Fibroblast of skin of abdomen (primary cell): ENCODE measurements around the gene EPX.

ENCODE experiments used
- DNase-seq: peaks from one replicate; pipeline ENCODE4 v3.0.0-alpha.2; 2013

Gene EPX

GRCh38 chr17:58228679-58229078 lies 36.2 kb downstream of the EPX start:
- no peak for DNase-seq

DNA sequence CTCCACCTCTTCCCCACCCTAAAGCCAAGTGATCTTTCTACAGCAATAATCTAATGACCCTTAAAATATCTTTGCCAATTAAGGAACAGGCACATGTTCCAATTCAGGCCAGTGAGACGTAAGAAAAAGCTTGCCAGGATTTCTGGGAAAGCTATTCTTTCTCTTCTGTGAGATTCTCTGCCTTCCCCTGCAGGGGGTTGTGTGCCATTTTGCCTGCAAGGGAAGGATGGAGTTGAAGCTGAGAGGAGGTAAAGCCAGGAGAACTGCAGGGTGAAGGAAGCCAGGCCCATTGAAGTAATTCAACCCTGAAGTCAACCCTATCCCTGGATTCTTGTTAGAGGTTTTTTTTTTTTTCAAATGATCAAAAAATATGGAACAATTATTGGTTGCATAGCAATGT lies 36.9 kb downstream of the EPX start:
- DNase-seq = no peak

- DNase-seq = no peak
These were observed 37.4 kb downstream of the EPX start for GRCh38 chr17:58229881-58230280.

DNA sequence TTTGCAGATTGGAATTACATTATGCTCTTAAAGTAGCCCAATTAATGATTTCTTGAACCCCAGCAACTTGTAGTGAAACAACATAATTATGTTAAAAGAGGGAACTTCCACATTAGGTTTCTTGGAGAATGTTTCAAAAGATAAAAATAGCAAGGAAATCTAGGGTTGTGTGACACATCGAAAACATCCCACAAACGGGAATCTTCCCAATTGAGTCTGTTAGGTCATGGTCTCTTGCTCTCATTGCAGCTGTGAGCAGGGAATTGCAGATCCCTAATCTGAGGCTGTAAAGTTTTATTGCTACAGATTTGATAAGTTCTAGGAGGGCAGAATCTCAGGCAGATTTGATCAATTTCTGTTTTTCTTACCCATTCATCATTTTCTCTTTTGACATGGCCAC lies 39.1 kb downstream of the EPX start:
- peak; percentile 58 for DNase-seq

GRCh38 chr17:58232707-58233156 lies 40.2 kb downstream of the EPX start:
- DNase-seq = peak; percentile 80

DNA sequence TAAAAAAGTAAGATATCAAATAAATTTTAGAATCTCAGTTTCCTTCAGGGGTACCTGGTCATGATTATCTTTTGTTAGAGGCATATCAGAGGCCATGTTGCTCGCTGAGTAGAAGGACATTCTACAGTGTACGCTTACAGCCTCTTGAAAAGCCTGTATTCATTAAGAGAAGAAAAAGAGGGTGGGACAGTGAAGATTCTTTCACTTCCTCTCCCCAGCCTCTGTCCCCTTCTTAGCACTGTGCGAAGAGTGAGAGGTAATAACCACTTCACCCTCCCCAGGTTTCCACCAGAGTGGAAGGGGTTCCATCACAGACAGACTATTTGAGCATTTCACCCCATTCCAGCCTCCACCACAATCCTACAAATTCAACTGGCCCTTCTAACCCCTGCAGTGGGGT lies 41.0 kb downstream of the EPX start:
- DNase-seq = no peak

- DNase-seq = no peak
These were observed 42.0 kb downstream of the EPX start for GRCh38 chr17:58234512-58234911.

- DNase-seq = no peak
These were observed 43.3 kb downstream of the EPX start for GRCh38 chr17:58235821-58236220.

DNA sequence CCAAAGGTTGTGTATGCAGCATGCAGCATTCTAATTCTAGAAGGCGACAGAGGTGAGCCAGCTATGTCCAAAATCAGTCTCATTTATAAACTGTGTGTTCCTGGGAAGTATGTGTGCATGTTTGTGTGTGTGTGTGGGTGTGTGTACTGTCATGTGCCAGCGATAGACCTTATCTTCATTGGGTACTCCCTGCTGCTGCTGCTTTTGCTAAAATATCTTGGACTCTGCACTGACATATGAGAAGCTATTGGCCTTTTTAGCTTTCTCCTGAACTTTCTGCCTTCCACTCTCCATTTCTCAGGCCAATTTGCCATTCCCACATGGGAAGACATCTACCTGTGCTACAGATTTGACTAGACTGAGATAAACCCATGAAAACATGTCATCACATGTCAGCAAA lies 43.9 kb downstream of the EPX start:
- DNase-seq = no peak

GRCh38 chr17:58238147-58238634 lies 45.7 kb downstream of the EPX start, which contains the start of gene LPO:
LPO (plus strand) TSS chr17:58238584; CDS start chr17:58242980, 4,396 bp downstream.
- DNase-seq = no peak

DNA sequence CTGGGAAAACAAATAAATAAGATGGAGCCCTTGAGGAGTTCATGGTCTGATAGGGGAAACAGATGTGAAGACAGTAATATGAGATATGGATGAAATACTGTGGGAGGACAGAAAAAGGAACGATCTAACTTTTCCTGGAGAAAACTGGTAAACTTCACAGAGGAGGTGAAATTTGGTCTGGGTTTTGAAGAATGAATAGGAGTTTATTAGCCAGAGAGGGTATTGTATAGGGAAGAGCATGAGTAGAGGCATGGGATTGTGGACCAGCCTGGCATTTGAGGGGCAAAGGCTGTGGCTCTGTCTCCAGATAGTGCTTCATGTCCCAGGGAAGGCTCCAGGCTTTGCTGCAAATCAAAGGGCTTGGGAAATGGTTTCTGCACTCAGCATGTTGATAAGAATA lies 47.5 kb downstream of the EPX start:
- no peak for DNase-seq

DNA sequence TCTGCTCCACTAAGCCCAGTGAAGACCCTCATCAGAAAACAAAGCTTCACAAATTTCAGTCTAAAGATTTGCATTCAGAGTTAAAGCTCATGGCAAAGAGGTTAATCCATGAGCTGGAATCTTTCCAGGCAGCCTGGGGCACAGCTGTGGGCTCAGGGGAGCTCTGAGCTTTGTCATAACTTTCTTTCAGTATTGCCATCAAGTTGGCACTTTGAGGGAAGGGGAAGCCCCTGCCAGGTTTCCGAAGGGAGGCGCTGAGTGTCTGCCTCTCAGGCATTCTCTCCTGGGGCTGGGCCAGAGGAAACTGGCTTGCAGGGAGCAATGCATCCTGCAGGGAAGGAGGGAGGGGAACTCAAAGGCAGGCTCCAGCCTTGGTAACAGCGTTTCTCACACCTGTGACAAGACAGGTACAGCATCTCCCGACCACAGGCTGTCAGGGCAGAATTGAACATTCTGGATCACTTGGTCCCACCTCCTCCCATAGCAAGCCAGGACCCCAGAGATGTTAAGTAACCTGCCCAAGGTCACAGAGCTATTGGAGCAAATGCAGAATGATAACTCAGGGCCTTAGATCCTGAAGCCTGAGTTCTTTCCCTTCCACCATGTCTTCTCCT lies 49.8 kb downstream of the EPX start:
- no peak for DNase-seq

DNA sequence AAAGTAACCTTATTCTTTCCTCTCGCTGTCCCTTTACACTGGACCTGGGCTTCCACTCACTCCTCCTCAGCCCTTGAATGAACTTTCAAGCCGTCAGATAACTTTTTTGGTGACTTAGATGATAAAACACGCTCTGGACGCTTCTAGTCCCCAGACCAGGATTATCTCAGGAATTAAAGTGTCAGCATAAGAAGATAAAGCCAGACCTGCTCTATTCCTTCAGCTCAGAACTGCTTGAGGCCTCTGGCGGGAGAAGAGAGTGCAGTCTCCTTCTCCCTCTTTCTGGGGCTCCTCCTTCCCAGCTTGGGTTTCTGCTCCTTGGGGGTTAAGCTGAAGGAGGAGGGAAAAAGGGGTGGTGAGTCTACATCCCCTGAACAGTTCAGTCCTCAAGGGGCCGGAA lies 52.4 kb downstream of the EPX start:
- no peak for DNase-seq

- peak; percentile 13 for DNase-seq
These were observed 53.0 kb downstream of the EPX start for GRCh38 chr17:58245428-58246103.

GRCh38 chr17:58246104-58246740 lies 53.7 kb downstream of the EPX start:
- DNase-seq = no peak

- DNase-seq = no peak
These were observed 54.3 kb downstream of the EPX start for GRCh38 chr17:58246781-58247180.

DNA sequence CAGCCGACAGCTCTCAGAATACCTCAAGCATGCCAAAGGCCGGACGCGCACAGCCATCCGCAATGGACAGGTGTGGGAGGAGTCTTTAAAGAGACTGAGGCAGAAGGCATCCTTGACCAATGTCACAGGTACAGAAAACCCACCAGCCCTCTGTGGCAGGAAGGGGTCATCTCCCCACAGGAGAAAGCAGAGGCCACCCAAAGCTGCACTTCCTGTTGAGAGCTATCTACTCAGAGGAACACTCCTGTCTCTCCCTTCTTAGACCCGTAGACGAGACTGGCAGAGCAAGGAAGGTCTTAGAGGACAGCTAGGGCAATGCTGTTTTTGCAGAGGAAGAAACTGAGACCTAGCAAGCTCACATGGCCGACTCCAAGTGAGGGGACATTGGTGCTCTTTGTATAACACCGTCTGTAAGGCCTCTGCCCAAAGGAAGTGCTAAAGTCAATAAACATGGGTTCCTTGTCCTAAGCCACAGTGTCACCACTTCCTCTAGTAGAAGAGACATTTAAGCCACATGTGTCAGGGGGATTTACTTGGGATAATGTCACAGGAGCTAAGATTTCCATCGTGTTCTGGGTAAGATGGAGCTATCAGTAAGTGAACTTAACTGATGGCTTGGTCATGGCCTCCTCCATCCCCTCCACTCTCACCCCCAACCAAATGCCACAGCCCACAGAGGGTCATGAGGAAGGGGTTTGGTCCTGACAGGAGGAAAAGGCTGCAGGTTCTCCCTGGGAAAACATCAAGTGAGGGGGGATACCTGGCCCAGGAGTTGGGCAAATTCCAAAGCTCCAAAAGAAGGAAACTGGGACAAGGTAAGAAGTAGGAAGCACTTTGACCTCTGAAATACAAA lies 55.2 kb downstream of the EPX start:
- no peak for DNase-seq

GRCh38 chr17:58248955-58249269 lies 56.4 kb downstream of the EPX start:
- no peak for DNase-seq

DNA sequence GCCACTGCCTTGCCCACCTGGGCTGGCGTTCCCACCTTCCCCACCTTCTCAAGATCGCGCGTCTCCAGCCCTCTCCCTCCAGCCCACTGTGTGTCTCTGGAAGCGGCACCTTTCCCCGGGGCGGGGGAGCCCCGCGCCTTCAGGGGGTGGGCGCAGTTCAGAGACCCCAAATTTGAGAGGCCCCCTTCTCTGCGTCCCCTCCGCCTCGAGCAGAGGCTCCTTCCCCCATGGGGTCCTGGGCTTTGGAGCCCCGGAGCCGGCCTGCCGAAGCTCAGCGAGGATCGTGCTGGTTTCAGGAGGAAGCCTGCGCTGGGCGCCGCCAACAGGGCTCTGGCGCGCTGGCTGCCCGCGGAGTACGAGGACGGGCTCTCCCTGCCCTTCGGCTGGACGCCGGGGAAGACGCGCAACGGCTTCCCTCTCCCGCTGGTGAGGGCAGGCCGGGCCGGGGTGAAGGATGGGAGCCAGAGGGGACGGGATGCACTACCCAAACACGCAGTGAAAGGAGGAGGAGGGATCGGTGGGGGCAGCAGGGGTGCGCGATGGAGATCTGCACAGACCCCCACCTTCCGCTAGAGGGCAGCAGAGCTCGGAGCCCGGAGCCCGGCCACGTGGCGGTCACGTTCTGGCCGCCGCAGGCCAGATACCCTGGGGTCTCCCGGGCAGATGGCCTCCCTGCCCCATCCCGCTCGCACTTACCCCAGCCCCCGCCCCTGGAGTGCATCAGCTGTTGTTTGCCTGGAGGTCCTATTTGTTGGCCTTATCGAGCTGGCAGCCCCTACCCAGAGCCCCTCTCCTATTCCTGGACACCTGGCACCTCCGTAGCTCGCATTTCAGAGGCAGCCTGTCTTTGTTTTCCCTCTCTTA lies 57.0 kb downstream of the EPX start:
- peak; percentile 54 for DNase-seq

GRCh38 chr17:58250344-58251011 lies 58.0 kb downstream of the EPX start:
- no peak for DNase-seq

GRCh38 chr17:58252141-58252540 lies 59.6 kb downstream of the EPX start:
- DNase-seq = no peak
